Stomach (tissue), 4 donors: ENCODE data around the gene FHAD1.

ENCODE experiments used
- CTCF ChIP-seq, 7 experiments: fragments of 450-650 bp in 4 of 7; fragments of 200-600 bp in 3 of 7; sonication (generic) in 3 of 7; IDR thresholded peaks; one replicate each; pipeline ENCODE4 v1.5.1; 2016 to 2019; ENCODE audit warnings: antibody characterized with exemption in 7 of 7, control low read depth in 2 of 7, mild to moderate bottlenecking in 1 of 7
- POLR2A ChIP-seq, 4 donors: fragments of 450-650 bp; IDR thresholded peaks; one replicate each; pipeline ENCODE4 v1.6.1; 2016; ENCODE audit warnings: antibody characterized with exemption in 4 of 4, control low read depth in 2 of 4, mild to moderate bottlenecking in 1 of 4, moderate library complexity in 1 of 4
- POLR2AphosphoS5 ChIP-seq, 3 donors: sonication (generic); formaldehyde crosslinking; IDR thresholded peaks; one replicate each; pipeline ENCODE4 v1.6.1; 2016; ENCODE audit warnings: antibody characterized with exemption in 3 of 3

GRCh38 chr1:15275921-15276683 is 29.1 kb downstream of the FHAD1 start:
- no peak for TF ChIP-seq POLR2AphosphoS5 (IDR thresholded peaks at IDR 0.05)
- TF ChIP-seq POLR2A (IDR thresholded peaks at IDR 0.05): no peak
- no peak for TF ChIP-seq CTCF (IDR thresholded peaks at IDR 0.05)
